Stimulated activated CD4-positive, alpha-beta T cell treated with anti-CD3 and anti-CD28 coated beads, Interleukin-4, amount 100 ng/mL, for 48 hours (primary cell): ENCODE data around the gene SLC17A8.
A peak's percentile ranks its signal among the peaks of the same experiment; 100 is the strongest.

ENCODE experiments used
- DNase-seq, 2 donors: peaks; one replicate each; pipeline ENCODE4 v3.0.0-alpha.2; 2020; ENCODE audit warnings: low read depth in 2 of 2

Gene SLC17A8

GRCh38 chr12:100371146-100371545, 14.3 kb downstream of the SLC17A8 start:
- DNase-seq, result no peak

- no peak for DNase-seq
Measured at GRCh38 chr12:100372853-100373640, 16.2 kb downstream of the SLC17A8 start.

GRCh38 chr12:100375038-100375735, 18.3 kb downstream of the SLC17A8 start:
- DNase-seq, result no peak

DNA sequence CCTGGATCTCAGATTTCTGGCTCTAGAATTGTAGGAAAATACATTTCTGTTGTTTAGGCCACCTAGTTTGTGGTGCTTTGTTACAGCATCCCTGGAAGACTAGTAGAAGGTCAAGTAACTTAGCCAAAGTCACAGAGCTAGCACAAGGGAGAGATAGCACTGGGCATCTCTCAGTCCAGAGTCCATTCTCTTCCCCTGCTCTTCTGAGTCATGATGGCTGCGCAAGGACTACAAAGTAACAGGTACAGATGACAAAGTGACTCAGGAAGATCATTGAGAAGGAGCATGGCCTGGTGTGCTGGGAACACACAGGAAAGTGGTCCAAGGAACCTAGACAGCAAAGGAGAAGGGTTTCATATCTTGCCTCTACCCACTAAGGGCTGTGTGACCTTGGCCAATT, 19.3 kb downstream of the SLC17A8 start:
- no peak for DNase-seq

GRCh38 chr12:100381379-100381778, 24.5 kb downstream of the SLC17A8 start:
- DNase-seq, result no peak

- no peak for DNase-seq
Measured at GRCh38 chr12:100382338-100382737, 25.5 kb downstream of the SLC17A8 start.

- no peak for DNase-seq
Measured at GRCh38 chr12:100383586-100384558, 27.0 kb downstream of the SLC17A8 start.

- DNase-seq, result no peak
Measured at GRCh38 chr12:100384559-100384935, 27.7 kb downstream of the SLC17A8 start.

- no peak for DNase-seq
Measured at GRCh38 chr12:100388382-100388781, 31.5 kb downstream of the SLC17A8 start.

DNA sequence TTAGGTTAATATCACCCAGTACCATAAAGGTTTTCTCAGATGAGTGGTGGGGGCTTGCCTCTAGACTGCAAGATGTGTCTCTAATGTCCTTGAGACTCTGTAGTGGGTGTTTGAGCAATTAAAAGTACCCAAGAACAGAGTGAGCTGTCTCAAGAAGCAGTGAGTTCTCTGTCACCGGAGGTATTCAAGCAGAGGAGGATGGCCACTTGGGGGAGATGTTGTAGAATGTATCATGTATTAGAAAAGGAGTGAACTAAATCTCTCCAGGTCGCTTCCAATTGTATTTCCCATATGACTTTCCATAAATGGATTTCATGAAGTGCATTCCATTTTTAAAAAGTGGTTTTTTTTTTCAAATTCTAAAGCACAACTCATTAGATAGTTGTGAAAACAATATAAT, 35.0 kb downstream of the SLC17A8 start:
- no peak for DNase-seq

GRCh38 chr12:100393200-100393599, 36.3 kb downstream of the SLC17A8 start:
- DNase-seq, result no peak

DNA sequence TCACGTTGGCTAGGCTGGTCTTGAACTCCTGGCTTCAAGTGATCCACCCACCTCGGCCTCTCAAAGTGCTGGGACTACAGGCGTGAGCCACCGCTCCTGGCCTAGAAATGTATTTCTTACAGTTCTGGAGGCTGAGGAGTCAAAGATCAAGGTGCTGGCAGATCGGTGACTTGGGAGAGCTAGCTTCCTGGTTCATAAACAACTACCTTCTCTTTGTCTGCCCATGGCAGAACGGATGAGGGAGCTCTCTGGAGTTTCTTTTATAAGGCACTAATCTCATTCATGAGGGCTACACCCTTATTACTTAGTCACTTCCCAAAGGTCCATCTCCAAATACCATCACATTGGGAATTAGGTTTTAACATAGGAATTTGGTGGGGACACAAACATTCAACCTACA, 38.9 kb downstream of the SLC17A8 start:
- DNase-seq, result no peak

DNA sequence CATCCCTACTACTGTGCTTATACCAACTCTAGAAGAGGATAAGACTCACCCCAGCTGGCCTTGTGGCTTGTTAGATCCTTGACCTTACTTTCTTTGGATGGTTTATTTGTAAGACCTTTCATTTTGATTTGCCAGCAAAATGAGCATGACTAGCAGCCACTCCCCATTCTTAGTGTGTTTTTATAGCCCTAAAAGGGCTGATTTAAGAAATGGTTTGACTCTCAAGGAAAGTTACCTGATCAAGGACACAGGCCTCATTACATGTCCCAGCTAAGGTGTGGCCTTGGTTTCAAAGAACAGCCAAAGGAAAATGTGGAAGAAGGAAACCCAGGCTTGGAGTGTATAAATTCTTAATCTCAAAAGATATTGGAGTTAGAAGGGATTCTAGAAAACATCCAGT, 41.4 kb downstream of the SLC17A8 start:
- DNase-seq, result no peak

DNA sequence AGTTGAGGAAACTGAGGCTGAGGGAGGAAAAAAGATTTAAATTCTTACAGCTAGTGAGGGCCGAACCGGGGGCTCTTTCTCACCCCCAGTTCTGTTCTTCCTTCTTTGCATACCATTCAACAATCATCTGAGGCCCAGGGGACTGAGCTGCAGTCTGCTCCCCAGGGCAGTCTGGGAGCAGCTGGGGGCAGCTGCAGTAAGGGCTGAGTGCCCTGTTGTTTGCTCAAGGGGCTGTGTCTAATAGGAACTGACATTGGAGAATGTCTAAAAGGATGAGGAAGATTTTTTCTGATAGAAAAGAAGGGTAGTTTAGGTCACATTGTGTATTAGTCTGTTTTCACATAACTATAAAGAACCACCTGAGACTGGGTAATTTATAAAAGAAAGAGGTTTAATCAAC, 42.2 kb downstream of the SLC17A8 start:
- no peak for DNase-seq

GRCh38 chr12:100401660-100402059, 44.8 kb downstream of the SLC17A8 start:
- DNase-seq, result no peak

DNA sequence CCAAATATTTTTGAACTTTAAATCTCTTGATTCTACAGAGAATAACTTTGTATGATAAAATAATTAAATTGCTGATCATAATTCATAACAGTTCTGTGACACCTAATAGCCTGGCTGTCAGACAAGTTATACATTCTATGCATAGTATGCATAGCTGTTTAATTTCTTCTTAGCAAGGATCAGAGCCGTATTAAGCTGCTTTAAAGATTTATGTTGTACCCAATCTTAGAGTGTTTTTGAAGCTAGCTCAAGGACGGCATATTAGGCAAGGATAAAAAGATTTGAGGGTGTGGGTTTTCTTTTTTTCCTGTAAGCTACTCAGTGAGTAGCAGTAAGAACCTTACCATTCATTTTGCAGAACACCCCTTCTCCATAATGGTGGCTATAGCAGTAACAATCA, 45.9 kb downstream of the SLC17A8 start:
- DNase-seq, result no peak

- DNase-seq, result no peak
Measured at GRCh38 chr12:100403446-100403845, 46.6 kb downstream of the SLC17A8 start.

- peak; percentile 12 to 26 for DNase-seq
Measured at GRCh38 chr12:100404769-100405407, 48.0 kb downstream of the SLC17A8 start.

DNA sequence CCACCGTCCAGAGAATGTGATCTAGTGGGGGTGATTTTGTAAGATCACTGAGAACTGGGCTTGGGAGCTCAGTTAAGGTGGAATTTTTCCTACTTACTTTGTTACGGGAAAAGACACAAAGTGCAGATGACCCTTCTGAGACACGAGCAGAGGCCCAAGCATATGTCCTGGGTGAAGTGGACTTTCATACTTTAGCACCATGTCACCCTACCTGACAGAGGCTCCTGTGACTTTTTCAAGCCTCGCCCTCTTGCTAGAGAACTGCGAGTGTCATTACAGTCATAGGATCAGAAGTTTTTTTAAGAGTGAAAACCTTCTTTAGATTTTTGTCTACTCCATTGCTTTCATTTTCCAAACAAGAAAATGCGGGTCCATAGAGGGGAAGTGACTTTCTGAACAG, 56.1 kb downstream of the SLC17A8 start:
- DNase-seq, result no peak

- no peak for DNase-seq
Measured at GRCh38 chr12:100414739-100415138, 57.9 kb downstream of the SLC17A8 start.

GRCh38 chr12:100422646-100423045, 65.8 kb downstream of the SLC17A8 start:
- DNase-seq, result no peak

DNA sequence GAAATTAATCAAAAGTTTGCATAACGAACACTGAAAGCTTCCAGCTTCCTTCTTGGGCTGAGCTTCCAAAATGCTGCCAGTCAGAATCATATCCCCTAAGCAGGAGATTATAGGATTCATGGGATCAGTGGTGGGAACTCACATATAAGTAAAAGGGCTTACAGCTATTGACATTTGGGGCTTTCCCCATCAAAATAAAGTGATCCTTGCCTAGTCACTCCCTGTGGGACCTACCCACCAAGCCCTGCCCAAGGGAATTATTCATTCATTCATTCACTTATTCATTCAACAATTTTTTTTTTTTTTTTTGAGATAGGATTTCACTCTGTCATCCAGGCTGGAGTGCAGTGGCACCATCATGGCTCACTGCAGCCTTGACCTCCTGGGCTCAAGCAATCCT, 69.3 kb downstream of the SLC17A8 start:
- DNase-seq, result no peak
